ENCODE measurements around the gene USP54. TPM values are rescaled to one million over a fixed set of nuclear protein-coding genes. Genes with fewer than 3 reads are reported as not detected.
"Not testable (repeated sequence)": the region's sequence is repeated elsewhere in the genome, so short reads cannot be mapped to it uniquely, and the experiment has no call there.

Gene USP54
- total RNA-seq, 1 experiment from 2014 or later = 17.5 TPM

DNA sequence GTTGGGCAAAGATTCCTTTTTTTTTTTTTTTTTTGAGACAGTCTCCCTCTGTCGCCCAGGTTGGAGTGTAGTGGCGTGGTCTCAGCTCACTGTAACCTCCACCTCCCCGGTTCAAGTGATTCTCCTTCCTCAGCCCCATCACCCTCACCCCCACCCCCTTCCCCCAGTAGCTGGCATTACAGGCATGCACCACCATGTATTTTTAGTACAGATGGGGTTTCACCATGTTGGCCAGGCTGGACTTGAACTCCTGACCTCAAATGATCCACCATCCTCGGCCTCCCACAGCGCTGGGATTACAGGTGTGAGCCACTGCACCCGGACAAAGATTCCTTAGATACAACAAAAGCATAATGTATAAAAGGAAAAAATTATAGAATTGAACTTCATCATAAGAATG lies 12.2 kb downstream of the USP54 start:
- not testable (repeated sequence) for H3K4me3 ChIP-seq; DNase-seq (ENCODE audit: low read depth in 1 of 2, low spot score in 2 of 2); H3K36me3 ChIP-seq; H3K27me3 ChIP-seq (replicated peaks); H3K4me1 ChIP-seq (replicated peaks); H3K9me3 ChIP-seq (replicated peaks); H3K27ac ChIP-seq

- Histone ChIP-seq H3K27ac (no peak overlapping the region), H3K4me1 (replicated peaks) (no peaks in the 10 kb centered on the region), H3K9me3 (replicated peaks) (no peaks in the 10 kb centered on the region), H3K36me3 (no peaks in the 10 kb centered on the region; the same call in 1 of the 2 replicates), H3K27me3 (replicated peaks) (no peaks in the 10 kb centered on the region), H3K4me3 (no peak overlapping the region)
- no peak for DNase-seq (ENCODE audit: low read depth in 1 of 2, low spot score in 2 of 2)
Measured at GRCh38 chr10:73577788-73578187, 13.4 kb downstream of the USP54 start.

DNA sequence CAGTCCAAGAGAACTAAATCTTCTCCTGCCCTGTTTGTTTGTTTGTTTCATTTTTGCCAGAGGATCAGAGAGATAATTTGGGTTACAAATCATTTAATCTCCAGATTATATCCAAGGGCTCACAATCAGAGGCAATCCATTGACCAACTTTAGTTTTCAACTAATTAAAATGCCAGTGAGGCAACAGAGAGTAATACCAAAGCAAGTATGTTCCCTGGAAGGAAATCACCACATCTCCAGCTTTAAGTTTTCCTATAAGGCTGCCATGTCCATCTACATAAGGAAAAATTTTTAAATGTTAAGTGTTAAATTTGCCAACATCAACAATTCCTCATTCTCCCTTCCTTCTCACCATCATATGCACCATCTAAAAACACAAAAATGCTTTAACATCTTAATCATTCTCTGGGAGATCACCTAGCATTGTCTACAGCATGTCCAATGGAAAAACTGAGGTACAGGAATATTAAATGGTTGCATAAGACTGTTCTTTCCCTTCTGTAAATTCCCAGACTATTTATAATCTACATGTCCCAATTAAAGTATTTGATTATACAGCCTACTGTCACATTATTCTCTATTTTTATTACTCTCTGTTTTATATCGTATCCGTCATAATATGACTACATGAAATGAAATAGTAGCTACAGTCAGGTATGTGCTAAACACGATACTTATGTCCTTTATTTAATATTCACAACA lies 14.1 kb downstream of the USP54 start:
- no peak overlapping the region for H3K27ac ChIP-seq
- H3K27me3 ChIP-seq (replicated peaks) = no peaks in the 10 kb centered on the region
- no peak for DNase-seq (ENCODE audit: low read depth in 1 of 2, low spot score in 2 of 2)
- no peak overlapping the region for H3K4me3 ChIP-seq
- no peaks in the 10 kb centered on the region; the same call in 1 of the 2 replicates for H3K36me3 ChIP-seq
- no peaks in the 10 kb centered on the region for H3K4me1 ChIP-seq (replicated peaks)
- H3K9me3 ChIP-seq (replicated peaks) = no peaks in the 10 kb centered on the region

- no peak overlapping the region for H3K27ac ChIP-seq
Measured at GRCh38 chr10:73576178-73576889, 14.8 kb downstream of the USP54 start.

DNA sequence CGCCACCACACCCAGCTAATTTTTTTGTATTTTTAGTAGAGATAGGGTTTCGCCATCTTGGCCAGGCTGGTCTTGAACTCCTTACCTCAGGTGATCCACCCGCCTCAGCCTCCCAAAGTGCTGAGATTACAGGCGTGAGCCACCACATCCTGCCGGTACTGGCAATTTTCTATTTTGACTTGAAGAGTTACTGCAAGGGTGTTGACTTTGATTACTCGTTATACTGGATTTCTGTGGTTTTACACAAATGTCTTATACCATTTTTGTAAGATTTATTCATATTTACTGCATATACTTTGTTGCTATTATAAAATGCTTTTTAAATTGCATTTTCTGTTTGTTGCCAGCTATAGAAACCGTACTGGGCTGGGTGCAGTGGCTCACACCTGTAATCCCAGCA lies 24.1 kb downstream of the USP54 start:
- H3K27ac ChIP-seq; H3K4me1 ChIP-seq (replicated peaks); H3K4me3 ChIP-seq; H3K27me3 ChIP-seq (replicated peaks); H3K36me3 ChIP-seq; H3K9me3 ChIP-seq (replicated peaks); DNase-seq (ENCODE audit: low read depth in 1 of 2, low spot score in 2 of 2): not testable (repeated sequence)

More at GRCh38 chr10:73576178-73576889, 14.8 kb downstream of the USP54 start:
- Histone ChIP-seq H3K27me3 (replicated peaks) (no peaks in the 10 kb centered on the region), H3K4me1 (replicated peaks) (no peaks in the 10 kb centered on the region), H3K36me3 (no peaks in the 10 kb centered on the region; the same call in 1 of the 2 replicates), H3K9me3 (replicated peaks) (no peaks in the 10 kb centered on the region), H3K4me3 (no peak overlapping the region)
- DNase-seq (ENCODE audit: low read depth in 1 of 2, low spot score in 2 of 2) = no peak

DNA sequence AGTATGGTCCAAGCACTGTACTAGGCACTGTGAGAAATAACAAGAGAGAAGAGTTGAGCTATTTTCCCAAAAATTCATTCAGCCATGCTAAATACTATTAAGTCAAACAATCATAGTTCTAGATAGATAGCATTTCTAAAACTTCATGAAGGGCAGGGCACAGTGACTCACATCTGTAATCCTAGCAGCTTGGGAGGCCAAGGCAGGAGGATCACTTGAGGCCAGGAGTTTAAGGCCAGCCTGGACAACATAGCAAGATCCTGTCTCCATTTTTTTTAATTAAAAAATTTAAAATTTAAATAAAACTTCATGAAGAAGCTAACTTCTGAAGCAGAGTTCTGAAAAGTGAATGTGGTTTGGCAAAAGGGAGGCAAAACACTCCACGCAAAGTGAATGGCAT lies 29.9 kb downstream of the USP54 start:
- Histone ChIP-seq H3K27ac (no peak overlapping the region), H3K4me3 (no peak overlapping the region), H3K4me1 (replicated peaks) (no peaks in the 10 kb centered on the region), H3K9me3 (replicated peaks) (no peaks in the 10 kb centered on the region), H3K27me3 (replicated peaks) (no peaks in the 10 kb centered on the region), H3K36me3 (no peaks in the 10 kb centered on the region)
- DNase-seq (ENCODE audit: low read depth in 1 of 2, low spot score in 2 of 2) = no peak

DNA sequence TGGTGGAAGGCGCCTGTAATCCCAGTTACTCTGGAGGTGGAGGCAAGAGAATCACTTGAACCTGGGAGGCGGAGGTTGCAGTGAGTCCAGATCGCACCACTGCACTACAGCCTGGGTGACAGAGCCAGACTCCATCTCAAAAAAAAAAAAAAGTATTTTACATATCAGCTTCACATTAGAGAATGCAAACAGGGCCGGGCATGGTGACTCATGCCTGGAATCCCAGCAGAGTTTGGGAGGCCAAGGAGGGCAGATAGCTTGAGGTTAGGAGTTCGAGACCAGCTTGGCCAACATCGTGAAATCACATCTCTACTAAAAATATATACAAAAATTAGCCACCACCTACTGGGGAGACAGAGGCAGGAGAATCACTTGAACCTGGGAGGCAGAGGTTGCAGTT lies 31.6 kb downstream of the USP54 start:
- no peaks in the 10 kb centered on the region for H3K9me3 ChIP-seq (replicated peaks)
- H3K27me3 ChIP-seq (replicated peaks) = no peaks in the 10 kb centered on the region
- H3K36me3 ChIP-seq = no peaks in the 10 kb centered on the region
- no peak overlapping the region for H3K4me3 ChIP-seq
- peak in 1 of 2 experiments; percentile 43 for DNase-seq (ENCODE audit: low read depth in 1 of 2, low spot score in 2 of 2)
- H3K4me1 ChIP-seq (replicated peaks) = no peaks in the 10 kb centered on the region
- H3K27ac ChIP-seq = no peak overlapping the region

DNA sequence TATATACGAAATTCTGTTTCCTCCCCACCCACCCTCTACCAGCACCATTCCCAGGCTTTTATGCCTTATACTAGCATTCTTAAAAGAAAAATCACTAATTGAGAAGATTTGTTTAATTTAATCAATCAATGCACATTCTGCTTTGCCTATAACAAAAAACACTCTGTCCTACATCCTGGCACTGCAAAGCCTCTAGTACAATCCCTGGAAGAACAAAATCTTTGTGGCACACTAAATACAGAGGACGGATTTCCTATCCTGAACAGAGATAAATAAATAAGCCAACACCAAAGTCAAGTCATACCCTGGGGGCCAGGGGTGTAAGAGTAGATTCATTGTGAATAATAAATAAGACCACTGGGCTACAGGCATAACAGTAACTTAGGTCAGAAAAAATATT lies 34.3 kb downstream of the USP54 start:
- no peaks in the 10 kb centered on the region for H3K9me3 ChIP-seq (replicated peaks)
- H3K27ac ChIP-seq = no peak overlapping the region
- H3K4me3 ChIP-seq = no peak overlapping the region
- no peaks in the 10 kb centered on the region for H3K4me1 ChIP-seq (replicated peaks)
- no peaks in the 10 kb centered on the region for H3K27me3 ChIP-seq (replicated peaks)
- no peak for DNase-seq (ENCODE audit: low read depth in 1 of 2, low spot score in 2 of 2)
- H3K36me3 ChIP-seq = no peaks in the 10 kb centered on the region

DNA sequence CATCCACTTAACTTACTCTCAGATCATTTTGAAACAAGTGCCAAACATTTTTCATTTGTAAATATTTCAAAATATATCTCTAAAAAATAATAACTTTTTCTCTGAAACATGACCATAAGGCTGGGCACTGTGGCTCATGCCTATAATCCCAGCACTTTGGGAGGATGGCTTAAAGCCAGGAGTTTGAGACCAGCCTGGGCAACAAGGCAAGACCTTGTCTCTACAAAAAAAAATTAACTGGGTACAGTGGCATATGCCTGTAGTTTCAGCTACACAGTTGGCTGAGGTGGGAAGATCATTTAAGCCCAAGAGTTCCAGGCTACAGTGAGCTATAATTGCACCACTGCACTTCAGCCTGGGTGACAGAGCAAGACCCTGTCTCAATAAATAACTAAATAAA lies 36.4 kb downstream of the USP54 start:
- Histone ChIP-seq H3K4me3 (no peak overlapping the region), H3K36me3 (no peaks in the 10 kb centered on the region), H3K27me3 (replicated peaks) (no peaks in the 10 kb centered on the region), H3K27ac (no peak overlapping the region), H3K4me1 (replicated peaks) (no peaks in the 10 kb centered on the region), H3K9me3 (replicated peaks) (no peaks in the 10 kb centered on the region)
- no peak for DNase-seq (ENCODE audit: low read depth in 1 of 2, low spot score in 2 of 2)

- DNase-seq (ENCODE audit: low read depth in 1 of 2, low spot score in 2 of 2) = no peak
- Histone ChIP-seq H3K4me3 (no peak overlapping the region), H3K27me3 (replicated peaks) (no peaks in the 10 kb centered on the region), H3K27ac (no peak overlapping the region), H3K36me3 (no peaks in the 10 kb centered on the region), H3K4me1 (replicated peaks) (no peaks in the 10 kb centered on the region), H3K9me3 (replicated peaks) (no peaks in the 10 kb centered on the region)
Measured at GRCh38 chr10:73553761-73554160, 37.4 kb downstream of the USP54 start.

DNA sequence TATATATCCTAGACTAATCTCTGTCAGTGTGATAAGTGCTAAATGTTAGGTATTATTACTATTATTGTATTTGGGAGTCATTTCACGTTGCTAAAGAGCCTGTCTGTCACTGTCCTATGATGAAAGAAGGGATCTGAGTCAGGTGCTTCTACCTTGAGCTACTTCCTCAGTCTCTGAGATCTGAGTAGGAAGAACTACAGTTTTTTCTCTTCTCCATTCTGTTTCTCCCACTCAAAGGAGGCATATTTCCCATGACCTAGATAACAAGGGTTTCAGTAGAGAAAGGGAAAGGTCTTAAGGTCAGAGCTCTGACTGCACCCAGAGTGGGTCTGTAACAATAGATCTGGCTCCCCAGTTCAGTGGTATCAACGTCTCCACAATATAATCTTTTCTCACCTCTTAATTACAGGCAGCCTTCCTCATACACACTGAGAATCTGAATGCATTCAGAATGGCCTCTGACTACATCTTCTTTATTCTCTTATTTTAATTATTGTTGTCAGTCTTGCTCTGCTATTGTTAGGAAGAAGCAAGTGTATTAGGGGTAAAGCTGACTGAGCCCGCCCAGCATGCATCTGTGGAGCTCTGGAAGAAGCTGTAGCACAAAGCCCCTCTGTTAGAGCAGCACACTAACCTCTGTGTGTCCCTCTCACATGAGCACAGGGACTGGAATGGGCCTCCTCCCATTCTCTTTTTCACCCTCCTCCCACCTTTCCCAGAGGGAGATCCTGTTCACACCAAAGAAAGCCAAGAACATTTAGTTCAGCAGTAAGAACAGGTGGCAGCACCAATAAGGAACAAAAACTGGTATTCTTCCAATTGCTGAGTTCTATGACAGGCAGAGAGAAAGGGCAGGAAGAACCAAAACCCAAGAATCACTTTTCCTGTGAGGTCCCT lies 38.1 kb downstream of the USP54 start:
- H3K27me3 ChIP-seq (replicated peaks) = no peaks in the 10 kb centered on the region
- H3K4me3 ChIP-seq = no peak overlapping the region
- H3K9me3 ChIP-seq (replicated peaks) = no peaks in the 10 kb centered on the region
- no peak for DNase-seq (ENCODE audit: low read depth in 1 of 2, low spot score in 2 of 2)
- no peaks in the 10 kb centered on the region for H3K36me3 ChIP-seq
- H3K27ac ChIP-seq = no peak overlapping the region
- H3K4me1 ChIP-seq (replicated peaks) = no peaks in the 10 kb centered on the region

DNA sequence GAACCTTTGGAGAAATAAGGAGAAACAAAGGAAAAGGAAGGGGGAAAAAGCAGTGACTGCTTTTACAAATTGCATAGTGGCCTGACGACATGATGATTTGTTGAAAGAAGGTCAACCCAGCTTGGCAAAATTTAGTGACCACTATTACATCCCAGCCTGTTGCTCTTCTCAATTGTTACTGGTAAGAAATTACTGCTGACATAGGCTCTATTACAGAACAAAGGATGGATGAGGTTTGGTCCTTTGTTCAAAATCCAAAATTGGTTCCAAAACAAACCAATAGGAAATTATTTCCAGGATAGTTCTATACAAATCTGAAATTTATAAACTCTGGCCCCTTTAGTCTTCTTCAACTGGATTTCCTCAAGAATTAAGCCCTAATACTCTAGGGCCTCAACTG lies 39.6 kb downstream of the USP54 start:
- no peaks in the 10 kb centered on the region for H3K36me3 ChIP-seq
- no peaks in the 10 kb centered on the region for H3K27me3 ChIP-seq (replicated peaks)
- no peaks in the 10 kb centered on the region for H3K4me1 ChIP-seq (replicated peaks)
- H3K27ac ChIP-seq = no peak overlapping the region
- no peak for DNase-seq (ENCODE audit: low read depth in 1 of 2, low spot score in 2 of 2)
- H3K9me3 ChIP-seq (replicated peaks) = no peaks in the 10 kb centered on the region
- no peak overlapping the region for H3K4me3 ChIP-seq

- Histone ChIP-seq H3K27me3 (replicated peaks) (no peaks in the 10 kb centered on the region), H3K9me3 (replicated peaks) (no peaks in the 10 kb centered on the region), H3K4me1 (replicated peaks) (no peaks in the 10 kb centered on the region)
Measured at GRCh38 chr10:73545357-73545756, 45.8 kb downstream of the USP54 start.

DNA sequence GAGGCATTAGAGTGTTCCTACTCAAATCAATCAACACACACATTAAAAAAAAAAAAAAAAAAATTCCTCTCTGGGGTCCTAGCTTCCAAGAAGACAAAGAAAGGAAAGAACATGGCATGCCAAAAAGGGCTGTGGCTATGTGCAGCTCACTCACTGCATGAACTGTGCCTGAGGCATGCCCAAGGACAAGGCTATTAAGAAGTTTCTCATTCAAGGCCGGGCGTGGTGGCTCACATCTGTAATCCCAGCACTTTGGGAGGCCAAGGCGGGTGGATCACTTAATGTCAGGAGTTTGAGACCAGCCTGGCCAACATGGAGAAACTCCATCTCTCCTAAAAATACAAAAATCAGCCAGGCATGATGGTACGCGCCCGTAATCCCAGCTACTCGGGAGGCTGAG lies 53.4 kb downstream of the USP54 start:
- no peaks in the 10 kb centered on the region for H3K9me3 ChIP-seq (replicated peaks)
- no peak overlapping the region for H3K27ac ChIP-seq
- no peaks in the 10 kb centered on the region for H3K4me1 ChIP-seq (replicated peaks)
- no peaks in the 10 kb centered on the region for H3K27me3 ChIP-seq (replicated peaks)
- no peak for DNase-seq (ENCODE audit: low read depth in 1 of 2, low spot score in 2 of 2)
- H3K36me3 ChIP-seq = peaks cover 14% of the 10 kb centered on the region
- H3K4me3 ChIP-seq = no peak overlapping the region

More at GRCh38 chr10:73545357-73545756, 45.8 kb downstream of the USP54 start:
- H3K27ac ChIP-seq = no peak overlapping the region
- H3K4me3 ChIP-seq = no peak overlapping the region
- no peak for DNase-seq (ENCODE audit: low read depth in 1 of 2, low spot score in 2 of 2)
- peaks cover 9% of the 10 kb centered on the region for H3K36me3 ChIP-seq
